Chondrocyte (in vitro differentiated cells): ENCODE data around the gene CMPK2. TPM values are rescaled to one million over a fixed set of nuclear protein-coding genes. Genes with fewer than 3 reads are reported as not detected.

Experiments
- DNase-seq: peaks from one replicate; pipeline ENCODE4 v3.0.0; 2021; ENCODE audit warnings: mixed read lengths, low spot score
- H3K27ac Mint-ChIP-seq: one replicate; pipeline ENCODE4 v1.8.0; 2021; ENCODE audit warnings: mild to moderate bottlenecking, moderate library complexity, mixed read lengths; ENCODE audit not compliant: unreplicated experiment
- H3K27me3 Mint-ChIP-seq: 2 replicates; pipeline ENCODE4 v1.8.0; 2021; ENCODE audit warnings: low read depth, mixed read lengths
- H3K36me3 Mint-ChIP-seq: 2 replicates; pipeline ENCODE4 v1.8.0; 2021; ENCODE audit warnings: low read depth, mixed read lengths
- H3K4me1 Mint-ChIP-seq: 2 replicates; pipeline ENCODE4 v1.8.0; 2021; ENCODE audit warnings: low read depth, mild to moderate bottlenecking, mixed read lengths
- H3K4me3 Mint-ChIP-seq: one replicate; pipeline ENCODE4 v1.8.0; 2021; ENCODE audit warnings: mild to moderate bottlenecking, moderate library complexity, mixed read lengths; ENCODE audit not compliant: unreplicated experiment
- H3K9me3 Mint-ChIP-seq: 2 replicates; pipeline ENCODE4 v1.8.0; 2021; ENCODE audit warnings: low read depth, mixed read lengths
- CTCF ChIP-seq: fragments of 200-600 bp; sonication (generic); IDR thresholded peaks from 2 replicates; pipeline ENCODE4 v1.5.0; 2021; ENCODE audit warnings: antibody characterized with exemption, mild to moderate bottlenecking, moderate library complexity
- total RNA-seq: library from RNA; stranded (reverse); gene quantifications from 3 replicates; pipeline ENCODE4 v1.2.1, GENCODE V29; 2021

CMPK2 gene
- total RNA-seq, 1 donor from 2014 or later, result 0.95 TPM

DNA sequence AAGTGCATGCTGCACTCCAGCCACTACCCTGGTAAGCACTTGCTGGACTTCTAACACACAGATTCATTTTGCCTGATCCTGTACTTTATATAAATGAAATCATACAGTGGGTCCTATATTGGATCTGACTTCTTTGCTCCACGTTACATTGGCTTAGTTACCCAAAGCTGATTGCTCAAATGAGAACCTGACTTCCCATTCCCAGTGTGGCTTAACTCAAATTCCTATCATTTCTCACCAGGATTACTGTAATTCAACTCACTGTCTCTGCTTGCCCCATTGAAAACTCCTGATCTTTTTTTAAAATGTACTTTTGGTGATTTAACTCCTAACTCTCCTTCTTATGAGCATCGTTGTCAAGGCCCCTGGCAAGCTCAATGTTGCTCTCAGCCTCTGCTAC is 13.3 kb upstream of the CMPK2 start:
- no peak for TF ChIP-seq CTCF
- Mint-ChIP-seq H3K9me3 (peaks cover 2% of the 10 kb centered on the region), H3K36me3 (no peaks in the 10 kb centered on the region), H3K4me3 (no peak overlapping the region), H3K27me3 (peaks cover 3% of the 10 kb centered on the region), H3K4me1 (no peaks in the 10 kb centered on the region), H3K27ac (no peak overlapping the region)
- DNase-seq, result no peak

DNA sequence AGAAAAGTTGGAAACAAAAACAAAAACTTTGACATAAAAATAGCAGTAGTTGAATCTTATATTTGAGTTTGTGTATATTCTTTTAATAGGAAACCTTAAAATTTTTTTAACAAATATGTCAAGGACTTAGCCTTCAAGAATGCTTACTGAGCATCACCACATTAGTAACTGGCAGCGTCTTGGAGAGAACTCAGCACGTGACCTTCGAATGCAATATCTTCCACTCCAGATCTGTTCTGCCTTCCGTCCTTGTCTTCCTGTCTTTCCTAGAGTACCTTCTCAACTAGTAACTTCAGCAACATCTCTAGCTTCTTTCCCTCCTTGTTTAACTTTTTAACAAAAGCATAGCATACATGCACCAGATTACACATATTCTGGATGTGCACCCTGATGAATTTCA is 12.8 kb upstream of the CMPK2 start:
- TF ChIP-seq CTCF, result no peak
- Mint-ChIP-seq H3K4me1 (no peaks in the 10 kb centered on the region), H3K27ac (no peak overlapping the region), H3K27me3 (peaks cover 5% of the 10 kb centered on the region), H3K4me3 (no peak overlapping the region), H3K36me3 (no peaks in the 10 kb centered on the region), H3K9me3 (peaks cover 4% of the 10 kb centered on the region)
- no peak for DNase-seq

- H3K36me3 Mint-ChIP-seq, result no peaks in the 10 kb centered on the region
- no peak for DNase-seq
- peaks cover 4% of the 10 kb centered on the region for H3K9me3 Mint-ChIP-seq
- no peak for TF ChIP-seq CTCF
- no peak within 1 kb of the TSS for H3K27ac Mint-ChIP-seq
- no peaks in the 10 kb centered on the region for H3K4me1 Mint-ChIP-seq
- peaks cover 9% of the 10 kb centered on the region for H3K27me3 Mint-ChIP-seq
- H3K4me3 Mint-ChIP-seq, result no peak within 1 kb of the TSS
These were observed 11.9 kb upstream of the CMPK2 start, which contains the start of gene RSAD2 for GRCh38 chr2:6877402-6878304. Gene RSAD2 (plus strand): TSS chr2:6877777. CDS start chr2:6877801, 24 bp downstream.

DNA sequence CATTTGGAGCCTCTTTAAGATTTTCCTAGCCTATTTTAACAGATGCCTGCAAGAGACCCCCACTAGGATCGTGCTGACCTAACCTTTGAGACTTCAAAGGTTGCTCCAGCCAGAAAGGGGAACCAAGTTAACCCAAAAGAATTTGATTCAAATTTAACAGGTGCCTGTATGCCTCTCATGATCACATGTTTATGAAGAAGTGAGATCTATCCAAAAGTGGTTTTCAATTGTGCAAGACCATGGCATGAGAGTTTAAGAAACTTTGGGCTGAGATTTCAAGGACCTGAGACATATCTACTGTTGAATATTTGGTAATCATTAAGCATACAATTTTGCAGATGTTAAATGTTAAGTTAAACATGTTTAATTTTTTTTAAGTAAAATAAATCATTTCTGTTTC is 10.6 kb upstream of the CMPK2 start:
- H3K4me1 Mint-ChIP-seq, result no peaks in the 10 kb centered on the region
- no peak for DNase-seq
- H3K4me3 Mint-ChIP-seq, result no peak overlapping the region
- no peaks in the 10 kb centered on the region for H3K36me3 Mint-ChIP-seq
- peaks cover 18% of the 10 kb centered on the region for H3K27me3 Mint-ChIP-seq
- H3K9me3 Mint-ChIP-seq, result peaks cover 4% of the 10 kb centered on the region
- no peak for TF ChIP-seq CTCF
- H3K27ac Mint-ChIP-seq, result no peak overlapping the region

DNA sequence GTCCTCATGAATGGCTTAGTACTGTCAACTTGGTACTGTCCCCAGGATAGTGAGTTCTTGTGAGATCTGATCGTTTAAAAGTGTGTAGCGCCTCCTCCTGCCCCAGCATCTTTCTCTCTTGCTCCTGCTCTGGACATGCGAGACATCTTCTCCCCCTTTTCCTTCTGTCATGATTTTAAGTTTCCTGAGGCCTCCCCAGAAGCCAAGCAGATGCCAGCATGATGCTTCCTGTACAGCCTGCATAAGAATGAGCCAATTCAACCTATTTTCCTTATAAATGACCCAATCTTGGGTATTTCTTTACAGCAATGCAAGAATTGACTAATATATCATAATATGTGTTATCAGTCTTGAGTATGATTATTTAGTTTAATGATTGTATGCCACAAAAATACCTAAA is 8.3 kb upstream of the CMPK2 start:
- Mint-ChIP-seq H3K4me1 (no peaks in the 10 kb centered on the region), H3K9me3 (peaks cover 4% of the 10 kb centered on the region), H3K36me3 (no peaks in the 10 kb centered on the region), H3K27ac (no peak overlapping the region), H3K27me3 (peaks cover 19% of the 10 kb centered on the region), H3K4me3 (no peak overlapping the region)
- TF ChIP-seq CTCF, result no peak
- no peak for DNase-seq
